Astrocyte of the spinal cord (primary cell): ENCODE data around the gene CD14.

Experiments used
- DNase-seq: peaks from one replicate; pipeline ENCODE4 v3.0.0; 2011; ENCODE audit warnings: low read depth, low spot score
- H3K4me3 ChIP-seq: 2 replicates; pipeline ENCODE4 v1.5.1; 2011; ENCODE audit warnings: low read depth, mild to moderate bottlenecking, low read length, moderate library complexity
- in situ Hi-C: cut with HindIII; loops from 2 replicates; pipeline ENCODE4 v1.10.0; 2017; ENCODE audit warnings: low sequenced_read_pairs
- TF ChIP-seq, protein P1 (sequence below): IDR thresholded peaks from 2 replicates; pipeline ENCODE4 v1.5.1; 2012; ENCODE audit warnings: low read depth, mild to moderate bottlenecking, low read length, inconsistent platforms

CD14 gene

GRCh38 chr5:140633021-140633471 lies at the start of gene CD14:
Gene CD14, minus strand, starts transcription at chr5:140633175. Its CDS starts 104 bp downstream, at chr5:140633071.
- peak within 1 kb of the TSS; percentile 35 for H3K4me3 ChIP-seq
- peak; percentile 32 for DNase-seq
- in situ Hi-C loops: no loop called here
- TF ChIP-seq, protein P1, sequence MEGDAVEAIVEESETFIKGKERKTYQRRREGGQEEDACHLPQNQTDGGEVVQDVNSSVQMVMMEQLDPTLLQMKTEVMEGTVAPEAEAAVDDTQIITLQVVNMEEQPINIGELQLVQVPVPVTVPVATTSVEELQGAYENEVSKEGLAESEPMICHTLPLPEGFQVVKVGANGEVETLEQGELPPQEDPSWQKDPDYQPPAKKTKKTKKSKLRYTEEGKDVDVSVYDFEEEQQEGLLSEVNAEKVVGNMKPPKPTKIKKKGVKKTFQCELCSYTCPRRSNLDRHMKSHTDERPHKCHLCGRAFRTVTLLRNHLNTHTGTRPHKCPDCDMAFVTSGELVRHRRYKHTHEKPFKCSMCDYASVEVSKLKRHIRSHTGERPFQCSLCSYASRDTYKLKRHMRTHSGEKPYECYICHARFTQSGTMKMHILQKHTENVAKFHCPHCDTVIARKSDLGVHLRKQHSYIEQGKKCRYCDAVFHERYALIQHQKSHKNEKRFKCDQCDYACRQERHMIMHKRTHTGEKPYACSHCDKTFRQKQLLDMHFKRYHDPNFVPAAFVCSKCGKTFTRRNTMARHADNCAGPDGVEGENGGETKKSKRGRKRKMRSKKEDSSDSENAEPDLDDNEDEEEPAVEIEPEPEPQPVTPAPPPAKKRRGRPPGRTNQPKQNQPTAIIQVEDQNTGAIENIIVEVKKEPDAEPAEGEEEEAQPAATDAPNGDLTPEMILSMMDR: no peak

- in situ Hi-C loops: no loop called here
- TF ChIP-seq, protein P1: no peak
- H3K4me3 ChIP-seq: no peak overlapping the region
- no peak for DNase-seq
Measured at GRCh38 chr5:140678993-140679392, 46.0 kb upstream of the CD14 start.

- in situ Hi-C loops: no loop called here
- TF ChIP-seq, protein P1: no peak
- DNase-seq: no peak
- H3K4me3 ChIP-seq: no peak overlapping the region
Measured at GRCh38 chr5:140677947-140678346, 45.0 kb upstream of the CD14 start.

GRCh38 chr5:140674629-140675028 lies 41.7 kb upstream of the CD14 start:
- H3K4me3 ChIP-seq: no peak overlapping the region
- TF ChIP-seq, protein P1: no peak
- in situ Hi-C loops: no loop called here
- no peak for DNase-seq

DNA sequence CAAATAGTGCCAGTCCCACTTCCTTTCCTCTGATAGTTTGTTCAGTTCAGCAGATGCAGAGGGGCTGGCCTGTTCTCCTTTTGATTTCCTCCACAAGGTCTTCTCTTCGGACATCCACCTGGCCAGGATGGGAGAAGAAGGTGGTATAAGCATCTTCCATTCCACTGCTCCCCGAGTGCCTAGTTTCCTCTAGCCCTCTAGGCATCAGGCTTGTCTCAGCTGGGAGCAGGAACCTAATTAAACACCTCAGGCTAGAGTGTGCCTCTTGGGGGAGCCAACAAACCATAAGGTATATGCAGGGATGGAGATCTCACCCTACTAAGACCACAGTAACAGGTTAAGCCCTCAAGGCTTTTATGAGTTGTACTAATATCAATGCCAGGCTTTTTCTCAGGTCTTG lies 41.2 kb upstream of the CD14 start:
- no peak for DNase-seq
- no peak overlapping the region for H3K4me3 ChIP-seq
- in situ Hi-C loops: no loop called here

DNA sequence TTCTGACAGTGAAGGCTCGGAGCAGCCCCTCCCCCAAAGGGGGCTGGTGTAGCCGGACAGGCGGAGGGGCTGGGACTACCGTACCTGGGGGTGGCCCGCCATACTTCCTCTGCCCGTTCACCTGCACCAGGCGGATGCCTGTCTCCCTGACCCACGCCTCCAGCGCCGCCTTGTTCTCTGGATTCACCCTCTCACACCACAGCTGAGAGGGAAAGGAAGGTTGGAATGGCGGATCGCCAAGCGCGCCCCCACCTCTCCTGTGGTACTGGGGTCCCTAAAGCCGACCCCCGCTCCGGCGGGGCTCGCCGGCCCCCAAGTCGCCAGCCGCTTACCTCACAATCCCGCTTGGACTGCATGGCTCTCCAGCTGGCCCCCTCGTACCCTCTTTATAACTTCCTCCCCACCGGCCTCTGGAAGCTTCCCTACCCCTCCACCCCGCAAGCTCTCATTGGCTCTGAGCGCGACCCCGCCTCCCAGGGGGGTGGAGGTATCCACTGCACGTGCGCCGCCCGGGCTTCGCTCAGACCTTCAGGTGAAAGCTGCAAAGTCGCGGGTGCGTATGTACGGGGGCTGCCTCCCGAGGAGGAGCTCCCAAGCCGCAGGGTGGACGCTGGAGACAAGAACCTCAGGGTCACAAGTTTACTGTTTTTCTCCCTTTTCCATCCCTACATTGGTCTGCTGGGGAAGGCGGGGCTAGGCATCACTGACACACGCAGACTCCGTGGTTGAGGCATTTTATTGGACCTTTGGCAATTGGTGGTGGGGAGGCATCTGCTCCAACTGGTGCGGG lies 40.4 kb upstream of the CD14 start, which contains the start of gene DND1:
DND1 (minus strand) TSS at position 390 of the 790 bp plus-strand sequence; CDS start at position 356, 34 bp downstream.
- TF ChIP-seq, protein P1: no peak
- no peak within 1 kb of the TSS for H3K4me3 ChIP-seq
- in situ Hi-C loops: no loop called here
- DNase-seq: no peak

More for the DNA sequence above, 41.2 kb upstream of the CD14 start:
- TF ChIP-seq, protein P1: no peak
